ENCODE measurements around the gene RGL1. TPM values are rescaled to one million over a fixed set of nuclear protein-coding genes. Genes with fewer than 3 reads are reported as not detected.

Gene RGL1
- total RNA-seq, 1 experiment from 2014 or later, result 0.92 TPM

- Histone ChIP-seq H3K27ac (ENCODE audit: low read length) (no peak overlapping the region), H3K36me3 (ENCODE audit: control insufficient read depth, insufficient read depth, low read length) (no peaks in the 10 kb centered on the region), H3K9me3 (ENCODE audit: control insufficient read depth, insufficient read depth, low read depth, low read length) (no peaks in the 10 kb centered on the region), H3K4me1 (ENCODE audit: control insufficient read depth, insufficient read depth, low read length) (no peaks in the 10 kb centered on the region), H3K4me3 (ENCODE audit: low read depth in 2 of 2, low read length in 2 of 2) (no peak overlapping the region), H3K27me3 (ENCODE audit: control insufficient read depth, insufficient read depth, low read length) (no peaks in the 10 kb centered on the region)
- CTCF ChIA-PET, result no interaction called here
- ATAC-seq (no peak), DNase-seq (ENCODE audit: low read depth, low spot score) (no peak)
- TF ChIP-seq TCF7L2 (IDR thresholded peaks at IDR 0.05; ENCODE audit: low read depth, low read length) (no peak), POLR2AphosphoS5 (IDR thresholded peaks at IDR 0.05; ENCODE audit: low read depth, low read length) (no peak), CTCF (IDR thresholded peaks at IDR 0.05) (no peak), SIN3A (IDR thresholded peaks at IDR 0.05; ENCODE audit: borderline replicate concordance, insufficient read depth, low read depth, low read length) (no peak)
- intact Hi-C loops (cut with micrococcal nuclease; ENCODE audit: unreplicated experiment), result no loop called here
- no TSS peak for BruUV-seq (replicated peaks)
- POLR2A ChIA-PET, result interaction anchor here (0.7 kb wide), 1 partner anchor 14 kb away, joined by 5 read pairs; no protein-coding TSS in a partner anchor
- in situ Hi-C loops (cut with HindIII; ENCODE audit: low pct_unique_long_range_greater_than_20kb, low sequenced_read_pairs), result no loop called here
These were observed 10.8 kb upstream of the RGL1 start for GRCh38 chr1:183794088-183794487.

DNA sequence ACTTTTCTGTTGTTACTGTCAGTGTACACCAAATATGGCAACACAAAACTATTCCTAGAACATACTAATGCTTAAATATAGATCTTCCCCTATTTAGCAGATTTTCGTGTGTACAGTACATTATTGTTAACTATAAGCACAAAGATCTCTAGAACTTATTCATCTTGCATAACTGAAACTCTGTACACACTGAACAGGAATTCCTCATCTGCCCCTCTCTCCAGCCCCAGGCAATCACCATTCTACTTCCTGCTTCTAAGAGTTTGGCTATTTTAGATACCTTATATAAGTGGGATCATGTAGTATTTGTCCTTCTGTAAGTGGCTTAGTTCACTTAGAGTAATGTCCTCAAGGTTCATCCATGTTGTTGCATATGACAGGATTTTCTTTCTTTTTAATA lies 4.5 kb upstream of the RGL1 start:
- H3K4me3 ChIP-seq (ENCODE audit: low read depth in 2 of 2, low read length in 2 of 2), result no peak overlapping the region
- H3K27me3 ChIP-seq (ENCODE audit: control insufficient read depth, insufficient read depth, low read length), result peaks cover 3% of the 10 kb centered on the region; the same call in 1 of the 2 replicates
- no peaks in the 10 kb centered on the region for H3K9me3 ChIP-seq (ENCODE audit: control insufficient read depth, insufficient read depth, low read depth, low read length)
- TF ChIP-seq CTCF (IDR thresholded peaks at IDR 0.05) (no peak), REST (IDR thresholded peaks at IDR 0.05; ENCODE audit: insufficient read depth in 1 of 2, low read depth in 2 of 2, low read length in 1 of 2) (no peak), TCF7L2 (IDR thresholded peaks at IDR 0.05; ENCODE audit: low read depth, low read length) (no peak), SIN3A (IDR thresholded peaks at IDR 0.05; ENCODE audit: borderline replicate concordance, insufficient read depth, low read depth, low read length) (no peak), POLR2AphosphoS5 (IDR thresholded peaks at IDR 0.05; ENCODE audit: low read depth, low read length) (no peak)
- no peaks in the 10 kb centered on the region for H3K4me1 ChIP-seq (ENCODE audit: control insufficient read depth, insufficient read depth, low read length)
- no peak overlapping the region for H3K27ac ChIP-seq (ENCODE audit: low read length)
- DNase-seq (ENCODE audit: low read depth, low spot score) (no peak), ATAC-seq (no peak)
- POLR2A ChIA-PET, result no interaction called here
- intact Hi-C loops (cut with micrococcal nuclease; ENCODE audit: unreplicated experiment) (no loop called here), in situ Hi-C loops (cut with HindIII; ENCODE audit: low pct_unique_long_range_greater_than_20kb, low sequenced_read_pairs) (no loop called here)
- BruUV-seq (replicated peaks), result no TSS peak
- H3K36me3 ChIP-seq (ENCODE audit: control insufficient read depth, insufficient read depth, low read length), result no peaks in the 10 kb centered on the region
- CTCF ChIA-PET, result no interaction called here
